SK-N-MC (cell line): ENCODE data around the gene APBA2.

Experiments
- DNase-seq: peaks from one replicate; pipeline ENCODE4 v3.0.0-alpha.2; 2011; ENCODE audit warnings: low read depth, low spot score
- H3K27ac ChIP-seq: fragments of 200-600 bp; sonication (generic); 2 replicates; pipeline ENCODE4 v1.5.1; 2016; ENCODE audit warnings: mixed run types
- H3K36me3 ChIP-seq: fragments of 200-600 bp; sonication (generic); 2 replicates; pipeline ENCODE4 v1.6.1; 2017; ENCODE audit warnings: antibody characterized with exemption, low read length, mixed read lengths; ENCODE audit not compliant: insufficient read depth
- H3K4me3 ChIP-seq: fragments of 200-600 bp; sonication (generic); 2 replicates; pipeline ENCODE4 v1.5.1; 2016
- H3K9ac ChIP-seq: fragments of 200-600 bp; sonication (generic); 2 replicates; pipeline ENCODE4 v1.8.0; 2017; ENCODE audit warnings: mixed run types, mixed read lengths; ENCODE audit not compliant: insufficient read length
- H3K9me3 ChIP-seq: fragments of 200-600 bp; sonication (generic); 2 replicates; pipeline ENCODE4 v1.6.1; 2017; ENCODE audit warnings: low read depth, mild to moderate bottlenecking, antibody characterized with exemption, low read length, moderate library complexity, mixed read lengths
- EZH2 ChIP-seq: fragments of 200-600 bp; sonication (generic); IDR thresholded peaks from one replicate; pipeline ENCODE4 v1.6.1; 2017; ENCODE audit warnings: antibody characterized with exemption
- FOXP2 ChIP-seq: optimal IDR thresholded peaks from 2 replicates; pipeline ENCODE3; 2011; ENCODE audit warnings: mild to moderate bottlenecking, moderate library complexity; ENCODE audit not compliant: insufficient read depth; ENCODE audit errors: extremely low read length, control extremely low read depth
- POLR2AphosphoS5 ChIP-seq: IDR thresholded peaks from 2 replicates; pipeline ENCODE4 v1.6.1; 2012; ENCODE audit warnings: mild to moderate bottlenecking, low read depth, low read length, borderline replicate concordance

Gene APBA2

DNA sequence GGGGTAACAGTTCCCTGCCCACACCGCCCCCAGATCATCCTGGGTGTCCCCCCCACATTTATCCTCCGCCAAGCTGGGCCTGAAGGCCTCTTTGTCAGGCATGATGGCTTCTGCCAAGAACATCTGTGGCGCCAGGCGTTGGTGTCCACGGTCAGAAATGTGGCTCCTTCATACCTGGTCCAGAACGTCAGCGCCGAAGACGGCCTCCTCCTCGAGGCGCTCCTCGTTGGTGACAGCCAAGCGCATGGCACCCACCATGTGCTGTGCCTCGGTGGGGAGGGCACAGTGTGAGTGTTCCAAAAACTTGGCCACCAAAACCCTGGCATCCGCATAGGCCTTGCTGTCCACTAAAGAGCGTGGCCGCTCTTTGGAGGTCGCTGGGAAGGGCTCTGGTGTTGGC lies 237.4 kb downstream of the APBA2 start:
- Histone ChIP-seq H3K9me3 (no peaks in the 10 kb centered on the region), H3K9ac (no peak overlapping the region), H3K4me3 (no peak overlapping the region), H3K27ac (no peak overlapping the region), H3K36me3 (no peaks in the 10 kb centered on the region)
- no peak for DNase-seq
- TF ChIP-seq POLR2AphosphoS5 (no peak), FOXP2 (no peak), EZH2 (no peak)

DNA sequence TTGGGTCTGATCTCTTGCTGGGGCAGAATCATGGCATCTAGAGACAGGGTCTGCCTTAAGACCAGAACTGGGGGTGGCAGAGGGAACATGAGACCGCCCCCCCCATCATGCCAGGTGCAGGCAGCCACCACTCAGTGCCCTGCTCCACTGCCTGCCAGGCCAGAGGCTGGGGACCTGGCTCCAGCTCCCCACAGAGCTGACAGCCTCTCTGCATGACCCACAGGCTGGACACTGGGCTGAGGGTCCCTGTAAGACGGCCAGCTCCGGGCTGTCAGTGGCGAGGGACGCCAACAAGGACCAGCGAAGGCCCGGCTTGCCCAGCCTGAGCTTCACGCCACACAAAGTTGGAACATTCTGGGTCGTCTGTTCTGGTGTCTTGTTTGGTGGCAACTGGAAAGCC lies 238.2 kb downstream of the APBA2 start:
- TF ChIP-seq POLR2AphosphoS5 = no peak
- TF ChIP-seq EZH2 = no peak
- no peak for TF ChIP-seq FOXP2

GRCh38 chr15:29124581-29125381 lies 239.0 kb downstream of the APBA2 start:
- H3K9me3 ChIP-seq = no peaks in the 10 kb centered on the region
- no peak overlapping the region for H3K9ac ChIP-seq
- H3K27ac ChIP-seq = no peak overlapping the region
- TF ChIP-seq FOXP2 = no peak
- no peak for TF ChIP-seq POLR2AphosphoS5
- TF ChIP-seq EZH2 = no peak
- H3K36me3 ChIP-seq = no peaks in the 10 kb centered on the region
- H3K4me3 ChIP-seq = no peak overlapping the region
- no peak for DNase-seq

More for the DNA sequence above, 238.2 kb downstream of the APBA2 start:
- Histone ChIP-seq H3K4me3 (no peak overlapping the region), H3K27ac (no peak overlapping the region), H3K36me3 (no peaks in the 10 kb centered on the region), H3K9me3 (no peaks in the 10 kb centered on the region), H3K9ac (no peak overlapping the region)
- no peak for DNase-seq

GRCh38 chr15:29125382-29126207 lies 239.8 kb downstream of the APBA2 start:
- no peak for TF ChIP-seq POLR2AphosphoS5
- TF ChIP-seq FOXP2 = no peak
- TF ChIP-seq EZH2 = no peak
- Histone ChIP-seq H3K4me3 (no peak overlapping the region), H3K27ac (no peak overlapping the region), H3K36me3 (no peaks in the 10 kb centered on the region), H3K9ac (no peak overlapping the region), H3K9me3 (no peaks in the 10 kb centered on the region)
- DNase-seq = no peak

- no peak for TF ChIP-seq POLR2AphosphoS5
- no peak for TF ChIP-seq EZH2
- TF ChIP-seq FOXP2 = no peak
- Histone ChIP-seq H3K9ac (no peak overlapping the region), H3K4me3 (no peak overlapping the region), H3K27ac (no peak overlapping the region), H3K9me3 (no peaks in the 10 kb centered on the region), H3K36me3 (no peaks in the 10 kb centered on the region)
- no peak for DNase-seq
Observed at GRCh38 chr15:29126208-29126536, 240.4 kb downstream of the APBA2 start.

- H3K9ac ChIP-seq = no peak overlapping the region
- DNase-seq = no peak
- H3K27ac ChIP-seq = no peak overlapping the region
- TF ChIP-seq FOXP2 (no peak), POLR2AphosphoS5 (no peak), EZH2 (no peak)
- no peaks in the 10 kb centered on the region for H3K9me3 ChIP-seq
- H3K36me3 ChIP-seq = no peaks in the 10 kb centered on the region
- no peak overlapping the region for H3K4me3 ChIP-seq
Observed at GRCh38 chr15:29126821-29127461, 241.2 kb downstream of the APBA2 start.

GRCh38 chr15:29127506-29128430 lies 242.0 kb downstream of the APBA2 start:
- no peak for DNase-seq
- H3K27ac ChIP-seq = no peak overlapping the region

More at GRCh38 chr15:29127506-29128430, 242.0 kb downstream of the APBA2 start:
- Histone ChIP-seq H3K9ac (no peak overlapping the region), H3K9me3 (no peaks in the 10 kb centered on the region), H3K4me3 (no peak overlapping the region), H3K36me3 (no peaks in the 10 kb centered on the region)
- no peak for TF ChIP-seq POLR2AphosphoS5
- no peak for TF ChIP-seq EZH2
